ENCODE results near the gene AQP10. TPM values are rescaled to one million over a fixed set of nuclear protein-coding genes. Genes with fewer than 3 reads are reported as not detected.

AQP10 gene
- total RNA-seq, 4 donors from 2014 or later, result not detected

DNA sequence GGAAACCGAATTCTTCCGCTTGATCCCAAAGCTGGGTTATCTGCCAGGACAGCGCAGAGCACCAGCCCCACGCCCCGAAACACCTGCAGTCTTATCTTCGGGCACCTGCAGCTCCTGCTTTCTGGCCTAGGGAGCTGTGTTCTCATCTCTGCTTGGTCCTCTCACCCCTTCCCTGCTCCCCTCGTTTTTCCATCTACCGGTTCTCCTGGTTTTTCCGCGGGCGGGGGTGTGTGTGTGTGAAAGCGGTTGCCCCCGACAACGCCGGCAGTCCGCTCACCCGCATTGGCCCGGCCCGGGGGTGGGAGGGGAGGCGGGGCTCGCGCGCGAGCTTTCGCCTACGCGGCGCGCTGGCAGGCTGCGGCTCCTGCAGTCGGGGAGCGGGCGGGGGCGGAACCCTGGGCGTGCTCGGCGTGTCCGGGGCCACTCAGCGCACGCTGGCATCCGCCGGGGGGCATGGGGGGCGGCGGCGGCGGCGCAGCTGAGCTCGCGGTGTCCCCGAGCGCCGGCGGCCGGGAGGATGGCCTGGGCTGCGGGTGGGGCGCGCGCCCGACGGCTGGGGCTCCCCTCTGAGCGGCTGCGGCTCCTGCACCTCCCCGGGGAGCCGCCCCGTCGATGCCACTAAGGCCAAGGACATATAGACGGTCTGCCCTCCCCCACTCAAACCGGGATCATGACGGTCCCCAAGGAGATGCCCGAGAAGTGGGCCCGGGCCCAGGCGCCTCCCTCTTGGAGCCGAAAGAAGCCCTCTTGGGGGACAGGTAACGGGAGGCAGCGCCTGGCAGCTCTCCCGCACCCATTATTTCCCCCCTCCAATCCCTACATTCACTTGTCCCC is 7.6 kb downstream of the AQP10 start:
- Histone ChIP-seq H3K36me3 (peaks cover 23 to 35% (median 32%) of the 10 kb centered on the region in 4 donors), H3K27ac (replicated peaks in 1 of 4) (peak overlapping the region; percentile 99 to 100 (median 99)), H3K27me3 (no peaks in the 10 kb centered on the region), H3K9me3 (no peaks in the 10 kb centered on the region), H3K4me3 (peak overlapping the region; percentile 59 to 99 (median 96)), H3K4me1 (peaks cover 34 to 66% (median 64%) of the 10 kb centered on the region in 4 donors)
- WGBS, result 22% methylated on average over 21 of the region's 76 CpGs
- intact Hi-C loops (cut with DNase I), result no loop called here
- peak; percentile 96 for DNase-seq (ENCODE audit: extremely low spot score)
- peak; percentile 65 to 75 for TF ChIP-seq POLR2AphosphoS5 (IDR thresholded peaks at IDR 0.05)
- TF ChIP-seq EP300 (IDR thresholded peaks at IDR 0.05), result no peak

DNA sequence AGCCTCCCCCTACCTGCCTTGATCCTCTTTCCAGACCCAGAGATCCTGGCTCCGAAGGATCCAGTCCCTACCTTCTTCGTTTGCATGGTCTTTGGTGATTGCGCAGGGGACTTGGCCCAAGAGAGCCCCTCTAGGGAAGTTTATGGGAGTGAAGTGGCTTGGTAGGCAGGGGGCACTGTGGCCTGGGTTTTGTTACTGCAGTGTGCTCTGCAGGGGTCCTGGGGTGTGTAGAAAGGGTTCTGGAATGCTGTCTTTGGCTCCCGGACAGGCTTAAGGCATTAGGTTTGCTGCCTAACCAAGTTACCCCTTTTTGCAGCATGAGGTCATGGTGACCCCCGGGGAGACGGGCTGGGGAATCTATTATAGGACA is 8.2 kb downstream of the AQP10 start:
- peaks cover 27 to 42% (median 38%) of the 10 kb centered on the region in 4 donors for H3K36me3 ChIP-seq
- H3K27ac ChIP-seq (replicated peaks in 1 of 4), result peak overlapping the region; percentile 99 to 100 (median 99)
- H3K27me3 ChIP-seq, result no peaks in the 10 kb centered on the region
- no peak for TF ChIP-seq POLR2A (IDR thresholded peaks at IDR 0.05; ENCODE audit: low read depth)
- TF ChIP-seq, protein P1, sequence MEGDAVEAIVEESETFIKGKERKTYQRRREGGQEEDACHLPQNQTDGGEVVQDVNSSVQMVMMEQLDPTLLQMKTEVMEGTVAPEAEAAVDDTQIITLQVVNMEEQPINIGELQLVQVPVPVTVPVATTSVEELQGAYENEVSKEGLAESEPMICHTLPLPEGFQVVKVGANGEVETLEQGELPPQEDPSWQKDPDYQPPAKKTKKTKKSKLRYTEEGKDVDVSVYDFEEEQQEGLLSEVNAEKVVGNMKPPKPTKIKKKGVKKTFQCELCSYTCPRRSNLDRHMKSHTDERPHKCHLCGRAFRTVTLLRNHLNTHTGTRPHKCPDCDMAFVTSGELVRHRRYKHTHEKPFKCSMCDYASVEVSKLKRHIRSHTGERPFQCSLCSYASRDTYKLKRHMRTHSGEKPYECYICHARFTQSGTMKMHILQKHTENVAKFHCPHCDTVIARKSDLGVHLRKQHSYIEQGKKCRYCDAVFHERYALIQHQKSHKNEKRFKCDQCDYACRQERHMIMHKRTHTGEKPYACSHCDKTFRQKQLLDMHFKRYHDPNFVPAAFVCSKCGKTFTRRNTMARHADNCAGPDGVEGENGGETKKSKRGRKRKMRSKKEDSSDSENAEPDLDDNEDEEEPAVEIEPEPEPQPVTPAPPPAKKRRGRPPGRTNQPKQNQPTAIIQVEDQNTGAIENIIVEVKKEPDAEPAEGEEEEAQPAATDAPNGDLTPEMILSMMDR (IDR thresholded peaks at IDR 0.05), result peak; percentile 14 to 31 (median 26)
- intact Hi-C loops (cut with DNase I), result no loop called here
- H3K9me3 ChIP-seq, result no peaks in the 10 kb centered on the region
- 60% methylated on average over 6 of the region's 6 CpGs for WGBS
- peak overlapping the region; percentile 59 to 99 (median 96) for H3K4me3 ChIP-seq
- peaks cover 34 to 71% (median 69%) of the 10 kb centered on the region in 4 donors for H3K4me1 ChIP-seq
- no peak for DNase-seq (ENCODE audit: extremely low spot score)

DNA sequence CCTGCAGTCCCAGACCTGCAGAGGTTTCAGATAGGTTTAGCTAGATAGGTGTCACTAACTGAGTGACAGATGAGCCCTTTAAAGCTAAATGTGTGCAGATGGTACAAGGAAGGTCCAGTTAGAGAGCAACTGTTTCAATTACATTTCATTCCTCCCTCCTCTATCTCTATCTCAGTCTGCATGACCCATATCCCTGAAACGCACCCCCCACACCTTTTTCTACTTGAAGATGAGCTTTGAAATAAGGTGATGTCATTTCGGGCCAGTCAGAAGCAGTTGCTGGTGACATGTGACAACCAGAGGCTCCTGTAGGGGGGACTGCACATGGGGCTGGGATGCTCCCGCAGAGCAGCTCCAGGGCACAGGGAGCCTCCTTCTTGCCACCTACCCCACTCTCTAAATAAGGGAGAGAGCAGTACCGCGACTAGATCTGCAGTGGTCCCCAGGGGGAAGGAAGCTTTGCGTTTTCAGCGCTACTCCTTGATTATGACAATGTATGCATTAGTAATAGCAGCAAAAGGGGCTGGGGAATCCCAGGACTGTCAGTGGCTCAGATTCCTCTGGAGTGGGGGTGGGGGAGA is 8.7 kb downstream of the AQP10 start:
- peak overlapping the region; percentile 99 to 100 (median 99) for H3K27ac ChIP-seq (replicated peaks in 1 of 4)
- no peak for DNase-seq (ENCODE audit: extremely low spot score)
- no peaks in the 10 kb centered on the region for H3K9me3 ChIP-seq
- TF ChIP-seq POLR2AphosphoS5 (IDR thresholded peaks at IDR 0.05) (no peak), POLR2A (IDR thresholded peaks at IDR 0.05; ENCODE audit: low read depth) (no peak), EP300 (IDR thresholded peaks at IDR 0.05) (no peak)
- TF ChIP-seq, protein P1 (IDR thresholded peaks at IDR 0.05), result no peak
- peaks cover 30 to 71% (median 70%) of the 10 kb centered on the region in 4 donors for H3K4me1 ChIP-seq
- intact Hi-C loops (cut with DNase I), result loop anchor here (5.0 to 10.0 kb wide), 2 partner anchors 135 to 138 kb away; partner anchors contain the start of gene TPM3
- peaks cover 31 to 46% (median 43%) of the 10 kb centered on the region in 4 donors for H3K36me3 ChIP-seq
- H3K4me3 ChIP-seq, result peak overlapping the region in 3 of 4 donors; percentile 94 to 99 (median 97)
- no peaks in the 10 kb centered on the region for H3K27me3 ChIP-seq
- 70% methylated on average over 7 of the region's 7 CpGs for WGBS

DNA sequence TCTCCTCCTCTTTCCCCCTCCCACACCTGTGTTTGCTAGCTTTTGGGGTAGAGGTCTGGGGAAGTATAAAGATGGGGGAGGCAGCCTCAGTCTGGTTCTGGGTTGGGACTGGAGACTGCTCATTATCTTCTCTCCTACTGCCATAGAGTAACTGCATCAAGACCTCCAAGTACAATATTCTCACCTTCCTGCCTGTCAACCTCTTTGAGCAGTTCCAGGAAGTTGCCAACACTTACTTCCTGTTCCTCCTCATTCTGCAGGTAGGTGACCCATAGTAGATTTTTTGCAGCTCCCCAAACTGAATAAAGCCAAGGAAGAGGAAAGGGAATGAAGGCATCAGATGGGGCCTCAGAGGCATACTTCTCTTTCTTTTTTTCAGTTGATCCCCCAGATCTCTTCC is 9.8 kb downstream of the AQP10 start:
- DNase-seq (ENCODE audit: extremely low spot score), result no peak
- Histone ChIP-seq H3K36me3 (peaks cover 31 to 51% (median 45%) of the 10 kb centered on the region in 4 donors), H3K27ac (replicated peaks in 1 of 4) (peak overlapping the region; percentile 99 to 100 (median 99)), H3K27me3 (no peaks in the 10 kb centered on the region), H3K4me3 (no peak overlapping the region), H3K9me3 (no peaks in the 10 kb centered on the region), H3K4me1 (peaks cover 36 to 79% (median 74%) of the 10 kb centered on the region in 4 donors)
- intact Hi-C loops (cut with DNase I), result loop anchor here (5.0 to 10.0 kb wide), 2 partner anchors 136 to 137 kb away; partner anchors contain the start of gene TPM3
- TF ChIP-seq POLR2AphosphoS5 (IDR thresholded peaks at IDR 0.05) (no peak), POLR2A (IDR thresholded peaks at IDR 0.05; ENCODE audit: low read depth) (no peak), EP300 (IDR thresholded peaks at IDR 0.05) (no peak)
- TF ChIP-seq, protein P1 (IDR thresholded peaks at IDR 0.05), result no peak

Data from esophagus muscularis mucosa (tissue), 4 donors.